ENCODE results near the gene CCDC82.

GRCh38 chr11:96332126-96332771 is 57.5 kb downstream of the CCDC82 start:
- TF ChIP-seq MAX (IDR thresholded peaks at IDR 0.05) (no peak), TAF1 (IDR thresholded peaks at IDR 0.05; ENCODE audit: low read depth) (no peak), EP300 (IDR thresholded peaks at IDR 0.05; ENCODE audit: borderline replicate concordance) (no peak), CEBPB (IDR thresholded peaks at IDR 0.05) (no peak), CREB1 (IDR thresholded peaks at IDR 0.05; ENCODE audit: low read depth) (no peak)

Measured in Ishikawa (cell line).